Fibroblast of peridontal ligament (primary cell): ENCODE results near the gene CNFN.

Source experiments
- DNase-seq: peaks from one replicate; pipeline ENCODE4 v3.0.0-alpha.2; 2010; ENCODE audit errors: extremely low read depth

Gene CNFN

GRCh38 chr19:42389899-42390298 is at the start of gene CNFN:
Gene CNFN (minus strand): TSS chr19:42390297. CDS start chr19:42389037, 1,260 bp downstream.
- no peak for DNase-seq

- peak; percentile 45 for DNase-seq
Observed at GRCh38 chr19:42436006-42436405, 45.9 kb upstream of the CNFN start.

- DNase-seq: no peak
Observed at GRCh38 chr19:42435316-42435715, 45.2 kb upstream of the CNFN start.

GRCh38 chr19:42433503-42434260 is 43.6 kb upstream of the CNFN start:
- peak; percentile 57 for DNase-seq

- no peak for DNase-seq
Observed at GRCh38 chr19:42431486-42431885, 41.4 kb upstream of the CNFN start.

- no peak for DNase-seq
Observed at GRCh38 chr19:42428676-42429075, 38.6 kb upstream of the CNFN start.

GRCh38 chr19:42427313-42427712 is 37.2 kb upstream of the CNFN start, which contains the start of gene LIPE:
Gene LIPE (minus strand): TSS chr19:42427388. CDS start chr19:42427149, 239 bp downstream.
- DNase-seq: no peak

GRCh38 chr19:42426643-42427042 is 36.5 kb upstream of the CNFN start:
- no peak for DNase-seq

- no peak for DNase-seq
Observed at GRCh38 chr19:42424712-42425131, 34.6 kb upstream of the CNFN start.

- DNase-seq: no peak
Observed at GRCh38 chr19:42424345-42424707, 34.2 kb upstream of the CNFN start.

GRCh38 chr19:42423462-42424344 is 33.6 kb upstream of the CNFN start:
- peak; percentile 87 for DNase-seq

GRCh38 chr19:42422901-42423461 is 32.9 kb upstream of the CNFN start:
- no peak for DNase-seq

- DNase-seq: no peak
Observed at GRCh38 chr19:42422092-42422900, 32.2 kb upstream of the CNFN start.

- no peak for DNase-seq
Observed at GRCh38 chr19:42421591-42422031, 31.5 kb upstream of the CNFN start.

- no peak for DNase-seq
Observed at GRCh38 chr19:42421101-42421500, 31.0 kb upstream of the CNFN start.

GRCh38 chr19:42420055-42420544 is 30.0 kb upstream of the CNFN start:
- DNase-seq: peak; percentile 37

GRCh38 chr19:42419309-42419708 is 29.2 kb upstream of the CNFN start:
- no peak for DNase-seq

- no peak for DNase-seq
Observed at GRCh38 chr19:42412661-42413076, 22.6 kb upstream of the CNFN start.

- no peak for DNase-seq
Observed at GRCh38 chr19:42412227-42412626, 22.1 kb upstream of the CNFN start.

- DNase-seq: no peak
Observed at GRCh38 chr19:42411581-42412178, 21.6 kb upstream of the CNFN start.

GRCh38 chr19:42410371-42410770 is 20.3 kb upstream of the CNFN start:
- DNase-seq: no peak
